ENCODE measurements around the gene NUDT22.

The NUDT22 gene, protein sequence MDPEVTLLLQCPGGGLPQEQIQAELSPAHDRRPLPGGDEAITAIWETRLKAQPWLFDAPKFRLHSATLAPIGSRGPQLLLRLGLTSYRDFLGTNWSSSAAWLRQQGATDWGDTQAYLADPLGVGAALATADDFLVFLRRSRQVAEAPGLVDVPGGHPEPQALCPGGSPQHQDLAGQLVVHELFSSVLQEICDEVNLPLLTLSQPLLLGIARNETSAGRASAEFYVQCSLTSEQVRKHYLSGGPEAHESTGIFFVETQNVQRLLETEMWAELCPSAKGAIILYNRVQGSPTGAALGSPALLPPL

GRCh38 chr11:64225608-64226506, at the start of gene NUDT22, which contains the start of gene TRPT1:
TSS of gene NUDT22 (plus strand) at chr11:64226274. CDS start at chr11:64226653, 379 bp downstream.
TSS of gene TRPT1 (minus strand) at chr11:64226186. CDS start at chr11:64225860, 326 bp downstream.
- Histone ChIP-seq H3K4me2 (ENCODE audit: low read depth, low read length, poor library complexity, severe bottlenecking) (peak within 1 kb of the TSS; percentile 100), H2AFZ (ENCODE audit: low read length) (peak within 1 kb of the TSS; percentile 72), H4K20me1 (ENCODE audit: insufficient read depth, low read length, poor library complexity, severe bottlenecking) (peaks cover 27% of the 10 kb centered on the region), H3K4me3 (ENCODE audit: low read length, poor library complexity, severe bottlenecking) (peak within 1 kb of the TSS; percentile 82), H3K27me3 (ENCODE audit: insufficient read depth, low read length, poor library complexity, severe bottlenecking) (no peaks in the 10 kb centered on the region), H3K9me2 (replicated peaks; ENCODE audit: low read depth, low read length) (no peaks in the 10 kb centered on the region), H3F3A (ENCODE audit: low read depth) (no peaks in the 10 kb centered on the region), H3K79me2 (ENCODE audit: insufficient read depth, low read length) (peaks cover 39% of the 10 kb centered on the region), H3K4me1 (ENCODE audit: insufficient read depth, low read length, poor library complexity, severe bottlenecking) (peaks cover 20% of the 10 kb centered on the region), H3K9me3 (ENCODE audit: insufficient read depth, low read depth, low read length) (no peaks in the 10 kb centered on the region), H3K9ac (ENCODE audit: low read depth, low read length, poor library complexity, severe bottlenecking) (peak within 1 kb of the TSS; percentile 98), H3K36me3 (ENCODE audit: insufficient read depth, low read length) (peaks cover 12% of the 10 kb centered on the region; the same call in 1 of the 2 replicates)
- TF ChIP-seq EZH2phosphoT487 (IDR thresholded peaks at IDR 0.05; ENCODE audit: borderline replicate concordance), result no peak
- TF ChIP-seq, protein P1, sequence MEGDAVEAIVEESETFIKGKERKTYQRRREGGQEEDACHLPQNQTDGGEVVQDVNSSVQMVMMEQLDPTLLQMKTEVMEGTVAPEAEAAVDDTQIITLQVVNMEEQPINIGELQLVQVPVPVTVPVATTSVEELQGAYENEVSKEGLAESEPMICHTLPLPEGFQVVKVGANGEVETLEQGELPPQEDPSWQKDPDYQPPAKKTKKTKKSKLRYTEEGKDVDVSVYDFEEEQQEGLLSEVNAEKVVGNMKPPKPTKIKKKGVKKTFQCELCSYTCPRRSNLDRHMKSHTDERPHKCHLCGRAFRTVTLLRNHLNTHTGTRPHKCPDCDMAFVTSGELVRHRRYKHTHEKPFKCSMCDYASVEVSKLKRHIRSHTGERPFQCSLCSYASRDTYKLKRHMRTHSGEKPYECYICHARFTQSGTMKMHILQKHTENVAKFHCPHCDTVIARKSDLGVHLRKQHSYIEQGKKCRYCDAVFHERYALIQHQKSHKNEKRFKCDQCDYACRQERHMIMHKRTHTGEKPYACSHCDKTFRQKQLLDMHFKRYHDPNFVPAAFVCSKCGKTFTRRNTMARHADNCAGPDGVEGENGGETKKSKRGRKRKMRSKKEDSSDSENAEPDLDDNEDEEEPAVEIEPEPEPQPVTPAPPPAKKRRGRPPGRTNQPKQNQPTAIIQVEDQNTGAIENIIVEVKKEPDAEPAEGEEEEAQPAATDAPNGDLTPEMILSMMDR (conservative IDR thresholded peaks at IDR 0.05; ENCODE audit: low read length), result peak; percentile 57

DNA sequence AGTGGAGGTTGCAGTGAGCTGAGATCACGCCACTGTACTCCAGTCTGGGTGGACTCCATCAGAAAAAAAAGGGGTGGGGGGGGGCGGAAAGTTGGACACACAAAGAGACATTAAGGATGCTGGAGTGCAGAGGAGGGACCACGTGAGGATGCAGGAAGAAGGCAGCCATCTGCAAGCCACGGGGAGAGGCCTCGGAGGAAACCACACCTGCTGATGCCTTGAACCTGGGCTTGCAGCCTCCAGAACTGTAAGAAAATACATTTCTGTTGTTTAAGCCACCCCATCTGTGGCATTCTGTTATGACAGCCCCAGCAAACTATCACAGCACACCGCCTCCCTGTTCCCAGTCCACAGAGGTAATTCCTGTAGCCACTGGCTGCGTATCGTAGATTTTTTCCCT, 49.3 kb upstream of the NUDT22 start:
- Histone ChIP-seq H3K27me3 (ENCODE audit: insufficient read depth, low read length, poor library complexity, severe bottlenecking) (no peaks in the 10 kb centered on the region), H3F3A (ENCODE audit: low read depth) (no peaks in the 10 kb centered on the region), H4K20me1 (ENCODE audit: insufficient read depth, low read length, poor library complexity, severe bottlenecking) (no peaks in the 10 kb centered on the region), H3K36me3 (ENCODE audit: insufficient read depth, low read length) (no peaks in the 10 kb centered on the region), H2AFZ (ENCODE audit: low read length) (no peak overlapping the region), H3K4me2 (ENCODE audit: low read depth, low read length, poor library complexity, severe bottlenecking) (no peak overlapping the region), H3K9me3 (ENCODE audit: insufficient read depth, low read depth, low read length) (no peaks in the 10 kb centered on the region), H3K4me3 (ENCODE audit: low read length, poor library complexity, severe bottlenecking) (no peak overlapping the region), H3K79me2 (ENCODE audit: insufficient read depth, low read length) (no peaks in the 10 kb centered on the region), H3K4me1 (ENCODE audit: insufficient read depth, low read length, poor library complexity, severe bottlenecking) (peaks cover 11% of the 10 kb centered on the region), H3K9me2 (replicated peaks; ENCODE audit: low read depth, low read length) (no peaks in the 10 kb centered on the region), H3K9ac (ENCODE audit: low read depth, low read length, poor library complexity, severe bottlenecking) (no peak overlapping the region)
- TF ChIP-seq, protein P1 (conservative IDR thresholded peaks at IDR 0.05; ENCODE audit: low read length), result no peak
- TF ChIP-seq EZH2phosphoT487 (IDR thresholded peaks at IDR 0.05; ENCODE audit: borderline replicate concordance), result no peak

GRCh38 chr11:64178203-64178602, 47.9 kb upstream of the NUDT22 start:
- no peak overlapping the region for H3K4me3 ChIP-seq (ENCODE audit: low read length, poor library complexity, severe bottlenecking)
- no peak overlapping the region for H2AFZ ChIP-seq (ENCODE audit: low read length)
- TF ChIP-seq EZH2phosphoT487 (IDR thresholded peaks at IDR 0.05; ENCODE audit: borderline replicate concordance), result no peak
- TF ChIP-seq, protein P1 (conservative IDR thresholded peaks at IDR 0.05; ENCODE audit: low read length), result no peak
- H3K4me1 ChIP-seq (ENCODE audit: insufficient read depth, low read length, poor library complexity, severe bottlenecking), result peaks cover 16% of the 10 kb centered on the region
- H3K4me2 ChIP-seq (ENCODE audit: low read depth, low read length, poor library complexity, severe bottlenecking), result no peak overlapping the region
- no peaks in the 10 kb centered on the region for H3K9me2 ChIP-seq (replicated peaks; ENCODE audit: low read depth, low read length)
- H3K27me3 ChIP-seq (ENCODE audit: insufficient read depth, low read length, poor library complexity, severe bottlenecking), result no peaks in the 10 kb centered on the region
- H3K79me2 ChIP-seq (ENCODE audit: insufficient read depth, low read length), result peaks cover 7% of the 10 kb centered on the region
- no peaks in the 10 kb centered on the region for H3K9me3 ChIP-seq (ENCODE audit: insufficient read depth, low read depth, low read length)
- no peaks in the 10 kb centered on the region for H3F3A ChIP-seq (ENCODE audit: low read depth)
- no peaks in the 10 kb centered on the region for H3K36me3 ChIP-seq (ENCODE audit: insufficient read depth, low read length)
- no peak overlapping the region for H3K9ac ChIP-seq (ENCODE audit: low read depth, low read length, poor library complexity, severe bottlenecking)
- no peaks in the 10 kb centered on the region for H4K20me1 ChIP-seq (ENCODE audit: insufficient read depth, low read length, poor library complexity, severe bottlenecking)

Measured in Loucy (cell line).